GM12878 (cell line): ENCODE results near the gene SULF2. TPM values are rescaled to one million over a fixed set of nuclear protein-coding genes. Genes with fewer than 3 reads are reported as not detected.

Source experiments
- ATAC-seq: fragments of 200-7000 bp; cut with Tn5 transposase; 3 replicates; pipeline ENCODE4 v1.9.1; 2020; ENCODE audit warnings: mild to moderate bottlenecking, moderate library complexity
- BruUV-seq: library from RNA; stranded (reverse); fragments of 400-500 nt; replicated peaks from 2 replicates; lab custom pipeline; 2021; lab: Mats Ljungman, UMichigan
- CTCF ChIA-PET: fragments of 300-600 bp; sonication (Branson Sonifier 250); formaldehyde crosslinking; extraction: SDS; loops from one replicate; lab custom pipeline; 2021; ENCODE audit warnings: inconsistent platforms; lab: Yijun Ruan, JAX
- POLR2A ChIA-PET: fragments of 350-600 bp; formaldehyde crosslinking; extraction: SDS; loops from one replicate; lab custom pipeline; 2021; ENCODE audit warnings: inconsistent platforms; lab: Charles Lee
- RAD21 ChIA-PET: fragments of 300-600 bp; sonication (Branson Sonifier 250); formaldehyde crosslinking; loops from one replicate; lab custom pipeline; 2023; ENCODE audit warnings: antibody characterized with exemption; ENCODE audit not compliant: unreplicated experiment; lab: Charles Lee
- SMC1A ChIA-PET: fragments of 300-600 bp; sonication (Branson Sonifier 250); formaldehyde crosslinking; loops from one replicate; lab custom pipeline; 2023; ENCODE audit not compliant: unreplicated experiment, uncharacterized antibody; lab: Charles Lee
- DNase-seq: peaks from one replicate; pipeline ENCODE4 v3.0.0-alpha.2; 2011; ENCODE audit warnings: low read depth, low spot score
- FAIRE-seq: peaks from 3 replicates; lab custom pipeline; 2011; peaks lifted over from hg19 to GRCh38; lab: Jason Lieb, UNC
- H2AFZ ChIP-seq: 2 replicates; pipeline ENCODE4 v1.6.0; 2011; ENCODE audit warnings: low read depth, low read length, control low read depth; ENCODE audit not compliant: control insufficient read depth
- H3K27ac ChIP-seq: 2 replicates; pipeline ENCODE4 v1.5.1; 2011; ENCODE audit warnings: control low read depth; ENCODE audit not compliant: control insufficient read depth, insufficient read depth
- H3K27me3 ChIP-seq, 2 experiments: replicated peaks in 1 of 2; 2 replicates each; pipeline versions ENCODE4 v1.6.0 to v1.6.1; 2011; ENCODE audit warnings: low read length in 1 of 2; ENCODE audit not compliant: control insufficient read depth in 2 of 2, insufficient read depth in 2 of 2
- H3K36me3 ChIP-seq, 2 experiments: 2 replicates each; pipeline ENCODE4 v1.5.1; 2011; ENCODE audit warnings: low read length in 1 of 2; ENCODE audit not compliant: control insufficient read depth in 2 of 2, insufficient read depth in 2 of 2
- H3K4me1 ChIP-seq: 2 replicates; pipeline ENCODE4 v1.6.1; 2011; ENCODE audit warnings: mild to moderate bottlenecking, low read length, moderate library complexity, mixed read lengths; ENCODE audit not compliant: control insufficient read depth, insufficient read depth
- H3K4me2 ChIP-seq: 2 replicates; pipeline ENCODE4 v1.6.0; 2011; ENCODE audit warnings: control low read depth; ENCODE audit not compliant: control insufficient read depth, insufficient read depth
- H3K4me3 ChIP-seq: fragments of 200-600 bp; sonication (generic); 2 replicates; pipeline ENCODE4 v1.5.1; 2016
- H3K79me2 ChIP-seq: 2 replicates; pipeline ENCODE4 v1.6.0; 2011; ENCODE audit warnings: low read length; ENCODE audit not compliant: control insufficient read depth, insufficient read depth
- H3K9ac ChIP-seq: 2 replicates; pipeline ENCODE4 v1.8.0; 2011; ENCODE audit warnings: low read length, control low read depth, mixed read lengths; ENCODE audit not compliant: control insufficient read depth, insufficient read depth
- H3K9me3 ChIP-seq: replicated peaks from 3 replicates; pipeline ENCODE4 v1.5.1; 2011; ENCODE audit warnings: mild to moderate bottlenecking, low read length; ENCODE audit not compliant: control insufficient read depth, insufficient read depth
- H4K20me1 ChIP-seq: 2 replicates; pipeline ENCODE4 v1.6.0; 2011; ENCODE audit not compliant: control insufficient read depth, insufficient read depth
- CBX3 ChIP-seq: fragments of 200-600 bp; sonication (generic); IDR thresholded peaks from 2 replicates; pipeline ENCODE4 v1.6.1; 2016; ENCODE audit warnings: low read depth, borderline replicate concordance
- IKZF1 ChIP-seq: fragments of 450-650 bp; conservative IDR thresholded peaks from 2 replicates; pipeline ENCODE4 v1.6.1; 2017; ENCODE audit warnings: antibody characterized with exemption, mild to moderate bottlenecking
- KAT2A ChIP-seq: conservative IDR thresholded peaks from 2 replicates; pipeline ENCODE4 v1.6.1; 2011; ENCODE audit warnings: low read depth, low read length; ENCODE audit not compliant: control insufficient read depth
- PAX5 ChIP-seq: IDR thresholded peaks from 2 replicates; pipeline ENCODE4 v1.6.1; 2011; ENCODE audit warnings: low read depth, low read length, borderline replicate concordance
- TBL1XR1 ChIP-seq: IDR thresholded peaks from 2 replicates; pipeline ENCODE4 v1.6.1; 2012; ENCODE audit warnings: low read depth, low read length, improper control_type of control experiment
- WGBS: methylation state at CpG from one replicate; pipeline ENCODE4 v1.1.6; 2016; ENCODE audit warnings: low lambda C conversion rate; ENCODE audit not compliant: insufficient replicate concordance, insufficient coverage; ENCODE audit errors: missing lambda C conversion rate; 5-methylcytosine and 5-hydroxymethylcytosine counted together
- in situ Hi-C: fragments of 300-500 bp; cut with MboI; formaldehyde crosslinking; loops from 9 replicates; pipeline ENCODE4 v1.14.3; 2018; ENCODE audit warnings: mixed read lengths
- intact Hi-C: fragments of 100-400 bp; cut with micrococcal nuclease; formaldehyde crosslinking; loops from one replicate; pipeline ENCODE4 v1.14.2; 2022; ENCODE audit not compliant: unreplicated experiment
- polyA plus RNA-seq, 11 experiments: library from polyadenylated mRNA; depleted of rRNA in 4 of 11; unstranded in 6 of 11; stranded (reverse) in 5 of 11; fragments of >200 nt; fragmentation: Nextera tagmentation in 4 of 11; fragmentation: Illumina TruSeq in 1 of 11; extraction: Ambion mirVana in 4 of 11; extraction: Trizol in 1 of 11; gene quantifications; 1 replicate in 1 of 11; 2 replicates in 10 of 11; pipeline versions ENCODE4 v1.2.1 to v1.2.3, GENCODE V29; 2011 to 2016; ENCODE audit warnings: inconsistent platforms in 2 of 11, missing spikeins in 2 of 11, low read depth in 1 of 11
- total RNA-seq, 4 experiments: library from RNA; depleted of rRNA in 3 of 4; stranded (reverse); fragments of >200 nt in 3 of 4; fragmentation: Illumina TruSeq in 1 of 4; extraction: Trizol in 1 of 4; gene quantifications; 2 replicates each; pipeline versions ENCODE4 v1.2.1 to v1.2.3, GENCODE V29; 2013 to 2021
- TF ChIP-seq, protein P1 (sequence below): fragments of 450-650 bp; IDR thresholded peaks from 2 replicates; pipeline ENCODE4 v1.6.1; 2014; ENCODE audit warnings: mild to moderate bottlenecking

Gene SULF2
- total and polyA plus RNA-seq, 10 of the 15 experiments (the other 5 are each of a cell fraction or from before 2014, with no cell fraction given) = 0.69 to 4.1 (median 1.6) TPM

DNA sequence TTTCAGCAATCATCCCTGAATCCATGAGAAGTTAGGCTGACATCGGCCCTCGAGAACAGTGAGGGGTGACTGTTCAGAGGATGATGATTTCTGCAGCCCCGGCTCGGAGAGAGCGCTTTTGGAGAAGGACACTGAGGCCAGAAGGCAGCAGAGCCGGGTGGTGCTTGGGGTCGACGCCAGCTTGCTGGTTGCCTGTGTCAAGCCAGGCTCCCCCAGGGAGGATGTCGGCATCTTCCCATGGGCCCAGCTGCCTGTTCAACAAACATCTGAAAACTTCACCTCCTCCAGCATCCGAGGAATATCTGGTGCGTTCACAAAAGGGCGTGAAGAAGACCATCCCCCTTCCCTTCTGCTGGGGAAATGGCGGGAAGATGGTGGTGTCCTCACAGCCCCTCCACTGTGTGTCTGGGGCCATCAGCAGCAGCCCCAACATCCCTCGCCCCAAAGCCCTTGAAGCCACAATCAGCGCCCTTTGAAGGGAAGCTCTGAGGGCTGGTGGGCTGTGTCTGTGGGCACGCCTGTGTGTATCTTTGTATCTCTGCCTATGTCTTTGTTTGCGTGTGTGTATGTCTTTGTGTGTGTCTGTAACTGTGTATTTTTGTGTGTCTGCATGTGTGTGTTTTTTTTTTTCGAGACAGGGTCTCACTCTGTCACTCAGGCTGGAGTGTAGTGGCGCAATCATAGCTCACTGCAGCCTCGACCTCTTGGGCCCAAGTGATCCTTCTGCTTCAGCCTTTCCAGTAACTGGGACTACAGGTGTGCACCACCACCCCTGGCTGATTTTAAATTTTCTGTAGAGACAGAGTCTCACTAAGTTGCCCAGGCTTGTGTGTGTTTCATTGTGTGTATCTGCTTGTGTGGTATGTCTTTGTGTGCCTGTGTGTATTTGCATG is 97.9 kb downstream of the SULF2 start:
- intact Hi-C loops = no loop called here
- Histone ChIP-seq H3K9me3 (no peaks in the 10 kb centered on the region), H3K27ac (no peak overlapping the region), H4K20me1 (no peaks in the 10 kb centered on the region), H3K9ac (no peak overlapping the region), H3K79me2 (no peaks in the 10 kb centered on the region), H3K4me3 (no peak overlapping the region), H2AFZ (no peak overlapping the region), H3K27me3 (no peaks in the 10 kb centered on the region; a peak in 1 of 4 replicates), H3K4me2 (no peak overlapping the region), H3K36me3 (no peaks in the 10 kb centered on the region), H3K4me1 (no peaks in the 10 kb centered on the region)
- DNase-seq (no peak), FAIRE-seq (no peak), ATAC-seq (no peak)
- TF ChIP-seq IKZF1 (no peak), KAT2A (no peak), CBX3 (no peak), PAX5 (no peak), TBL1XR1 (no peak)
- TF ChIP-seq, protein P1, sequence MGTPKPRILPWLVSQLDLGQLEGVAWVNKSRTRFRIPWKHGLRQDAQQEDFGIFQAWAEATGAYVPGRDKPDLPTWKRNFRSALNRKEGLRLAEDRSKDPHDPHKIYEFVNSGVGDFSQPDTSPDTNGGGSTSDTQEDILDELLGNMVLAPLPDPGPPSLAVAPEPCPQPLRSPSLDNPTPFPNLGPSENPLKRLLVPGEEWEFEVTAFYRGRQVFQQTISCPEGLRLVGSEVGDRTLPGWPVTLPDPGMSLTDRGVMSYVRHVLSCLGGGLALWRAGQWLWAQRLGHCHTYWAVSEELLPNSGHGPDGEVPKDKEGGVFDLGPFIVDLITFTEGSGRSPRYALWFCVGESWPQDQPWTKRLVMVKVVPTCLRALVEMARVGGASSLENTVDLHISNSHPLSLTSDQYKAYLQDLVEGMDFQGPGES = no peak
- no TSS peak for BruUV-seq
- RAD21 ChIA-PET = no interaction called here
- WGBS = 52% methylated on average over 20 of the region's 20 CpGs
- POLR2A ChIA-PET = no interaction called here
- CTCF ChIA-PET = no interaction called here
- SMC1A ChIA-PET = no interaction called here
- in situ Hi-C loops = no loop called here
